Fibroblast of skin of back (primary cell): ENCODE measurements around the gene DGKI.
A peak's percentile ranks its signal among the peaks of the same experiment; 100 is the strongest.
"Not testable (repeated sequence)": the region's sequence is repeated elsewhere in the genome, so short reads cannot be mapped to it uniquely, and the experiment has no call there.

ENCODE experiments used
- DNase-seq: peaks from one replicate; pipeline ENCODE4 v3.0.0-alpha.2; 2013

The DGKI gene

GRCh38 chr7:137734221-137734620 is 112.6 kb downstream of the DGKI start:
- DNase-seq, result peak; percentile 38

- DNase-seq, result no peak
Observed at GRCh38 chr7:137732168-137732567, 114.6 kb downstream of the DGKI start.

- peak; percentile 58 for DNase-seq
Observed at GRCh38 chr7:137731436-137731835, 115.3 kb downstream of the DGKI start.

GRCh38 chr7:137728426-137728825 is 118.3 kb downstream of the DGKI start:
- DNase-seq, result no peak

GRCh38 chr7:137727413-137727812 is 119.4 kb downstream of the DGKI start:
- DNase-seq, result no peak

- no peak for DNase-seq
Observed at GRCh38 chr7:137718355-137718754, 128.4 kb downstream of the DGKI start.

- peak; percentile 61 for DNase-seq
Observed at GRCh38 chr7:137717811-137718271, 128.9 kb downstream of the DGKI start.

GRCh38 chr7:137717045-137717444 is 129.7 kb downstream of the DGKI start:
- DNase-seq, result no peak

GRCh38 chr7:137716061-137716460 is 130.7 kb downstream of the DGKI start:
- DNase-seq, result no peak

- DNase-seq, result peak; percentile 29
Observed at GRCh38 chr7:137715533-137715932, 131.2 kb downstream of the DGKI start.

GRCh38 chr7:137715121-137715520 is 131.7 kb downstream of the DGKI start:
- no peak for DNase-seq

- DNase-seq, result not testable (repeated sequence)
Observed at GRCh38 chr7:137706330-137706729, 140.4 kb downstream of the DGKI start.

- DNase-seq, result no peak
Observed at GRCh38 chr7:137704723-137705122, 142.1 kb downstream of the DGKI start.

- peak; percentile 46 for DNase-seq
Observed at GRCh38 chr7:137703291-137704010, 143.3 kb downstream of the DGKI start.

- DNase-seq, result peak; percentile 16
Observed at GRCh38 chr7:137696988-137697387, 149.8 kb downstream of the DGKI start.

GRCh38 chr7:137696376-137696775 is 150.4 kb downstream of the DGKI start:
- peak; percentile 66 for DNase-seq

GRCh38 chr7:137695942-137696341 is 150.8 kb downstream of the DGKI start:
- DNase-seq, result peak; percentile 17

GRCh38 chr7:137695494-137695893 is 151.3 kb downstream of the DGKI start:
- DNase-seq, result no peak

GRCh38 chr7:137694405-137694804 is 152.4 kb downstream of the DGKI start:
- DNase-seq, result peak; percentile 67

GRCh38 chr7:137692399-137692798 is 154.4 kb downstream of the DGKI start:
- no peak for DNase-seq

GRCh38 chr7:137691566-137691965 is 155.2 kb downstream of the DGKI start:
- DNase-seq, result no peak

GRCh38 chr7:137690635-137691034 is 156.1 kb downstream of the DGKI start:
- DNase-seq, result no peak

GRCh38 chr7:137689761-137690160 is 157.0 kb downstream of the DGKI start:
- no peak for DNase-seq

GRCh38 chr7:137687556-137688265 is 159.1 kb downstream of the DGKI start:
- peak; percentile 76 for DNase-seq
